ENCODE measurements around the gene FOXD1.

DNA sequence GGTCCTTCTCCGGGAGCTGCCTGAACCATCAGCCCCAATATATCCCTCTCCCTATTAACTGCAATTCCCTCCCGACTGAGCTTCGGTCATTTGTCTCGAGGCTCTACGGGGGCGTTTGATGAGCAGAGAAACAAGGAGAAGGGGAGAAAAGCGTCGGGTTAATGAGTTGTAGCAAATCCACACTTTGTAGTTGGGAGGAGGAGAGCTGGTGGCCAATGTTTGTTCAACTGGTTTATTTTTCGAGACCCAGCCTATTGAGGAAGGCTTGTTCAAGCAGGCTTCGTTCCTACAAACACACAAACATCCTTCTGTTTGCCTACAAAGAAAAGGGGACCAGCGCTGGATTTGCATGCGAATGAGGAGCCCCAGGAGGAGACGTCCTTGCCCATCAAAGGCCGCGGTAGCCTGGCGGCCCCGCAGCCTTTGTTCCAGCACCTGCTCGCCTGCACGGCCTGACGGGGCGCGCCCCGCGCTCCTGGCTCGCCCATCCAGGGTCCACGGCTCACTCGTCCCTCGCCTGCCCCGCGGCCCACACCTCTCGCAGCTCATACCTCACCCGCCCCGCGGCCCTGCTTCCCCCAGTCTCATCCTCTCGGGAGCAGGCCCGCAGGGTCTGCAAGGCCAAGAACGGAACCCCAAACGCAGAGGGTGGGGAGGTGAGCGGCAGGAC lies 4.6 kb downstream of the FOXD1 start:
- TF ChIP-seq, protein P1, sequence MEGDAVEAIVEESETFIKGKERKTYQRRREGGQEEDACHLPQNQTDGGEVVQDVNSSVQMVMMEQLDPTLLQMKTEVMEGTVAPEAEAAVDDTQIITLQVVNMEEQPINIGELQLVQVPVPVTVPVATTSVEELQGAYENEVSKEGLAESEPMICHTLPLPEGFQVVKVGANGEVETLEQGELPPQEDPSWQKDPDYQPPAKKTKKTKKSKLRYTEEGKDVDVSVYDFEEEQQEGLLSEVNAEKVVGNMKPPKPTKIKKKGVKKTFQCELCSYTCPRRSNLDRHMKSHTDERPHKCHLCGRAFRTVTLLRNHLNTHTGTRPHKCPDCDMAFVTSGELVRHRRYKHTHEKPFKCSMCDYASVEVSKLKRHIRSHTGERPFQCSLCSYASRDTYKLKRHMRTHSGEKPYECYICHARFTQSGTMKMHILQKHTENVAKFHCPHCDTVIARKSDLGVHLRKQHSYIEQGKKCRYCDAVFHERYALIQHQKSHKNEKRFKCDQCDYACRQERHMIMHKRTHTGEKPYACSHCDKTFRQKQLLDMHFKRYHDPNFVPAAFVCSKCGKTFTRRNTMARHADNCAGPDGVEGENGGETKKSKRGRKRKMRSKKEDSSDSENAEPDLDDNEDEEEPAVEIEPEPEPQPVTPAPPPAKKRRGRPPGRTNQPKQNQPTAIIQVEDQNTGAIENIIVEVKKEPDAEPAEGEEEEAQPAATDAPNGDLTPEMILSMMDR (conservative IDR thresholded peaks at IDR 0.05; ENCODE audit: low read depth, low read length) = no peak
- TF ChIP-seq EZH2 (IDR thresholded peaks at IDR 0.05; ENCODE audit: borderline replicate concordance, low read depth, low read length, poor library complexity, severe bottlenecking) = no peak

All from A673 (cell line).